Activated T-cell treated with anti-CD3 and anti-CD28 coated beads for 1 hour (primary cell): ENCODE results near the gene ISG15.

ENCODE experiments used
- DNase-seq: peaks from one replicate; pipeline ENCODE4 v3.0.0-alpha.2; 2020; ENCODE audit warnings: low read depth

ISG15 gene

GRCh38 chr1:1061682-1062345, 48.5 kb downstream of the ISG15 start:
- DNase-seq, result no peak

- no peak for DNase-seq
Measured at GRCh38 chr1:1062348-1063163, 49.3 kb downstream of the ISG15 start.

DNA sequence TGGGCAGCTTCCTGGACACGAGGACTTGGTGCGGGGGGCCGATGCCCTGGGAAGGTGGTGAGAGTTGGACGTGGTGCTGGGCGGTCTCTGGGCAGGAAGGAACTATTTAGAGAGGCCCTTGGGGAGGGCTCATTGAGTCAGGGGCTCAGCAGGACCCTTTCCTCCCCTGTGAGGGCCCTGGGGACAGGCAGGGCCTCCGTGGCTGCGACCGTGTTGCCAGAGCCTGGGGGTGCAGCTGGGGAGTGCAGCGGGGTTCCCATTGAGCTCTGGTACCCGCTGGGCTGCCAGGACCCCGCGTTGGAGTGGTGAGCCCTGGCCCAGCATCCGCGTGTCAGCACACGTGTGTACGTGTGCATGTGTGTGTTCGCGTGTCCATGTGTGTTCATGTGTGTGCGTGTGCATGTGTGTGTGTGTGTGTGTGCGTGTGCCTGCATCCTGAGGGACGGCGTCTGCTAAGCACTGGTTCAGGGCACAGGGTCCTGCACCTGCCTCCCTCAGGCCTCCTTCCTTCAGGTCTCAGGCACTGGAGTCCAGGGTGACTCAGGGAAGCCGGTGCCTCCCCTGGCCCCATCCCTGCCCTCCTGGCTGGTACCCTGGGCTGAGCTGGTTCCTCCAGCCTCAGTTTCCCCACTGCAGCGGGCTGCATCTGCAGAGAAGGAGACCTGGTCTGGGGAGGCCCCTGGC, 50.1 kb downstream of the ISG15 start:
- DNase-seq, result no peak
